HG02623 (cell line): ENCODE data around the gene JKAMP.

Experiments used
- ATAC-seq: cut with Tn5 transposase; IDR thresholded peaks from one replicate; pipeline ENCODE4 v1.9.1; 2021; ENCODE audit warnings: moderate library complexity; ENCODE audit not compliant: unreplicated experiment

JKAMP gene

GRCh38 chr14:59537476-59537875 is 53.2 kb downstream of the JKAMP start:
- no peak for ATAC-seq

DNA sequence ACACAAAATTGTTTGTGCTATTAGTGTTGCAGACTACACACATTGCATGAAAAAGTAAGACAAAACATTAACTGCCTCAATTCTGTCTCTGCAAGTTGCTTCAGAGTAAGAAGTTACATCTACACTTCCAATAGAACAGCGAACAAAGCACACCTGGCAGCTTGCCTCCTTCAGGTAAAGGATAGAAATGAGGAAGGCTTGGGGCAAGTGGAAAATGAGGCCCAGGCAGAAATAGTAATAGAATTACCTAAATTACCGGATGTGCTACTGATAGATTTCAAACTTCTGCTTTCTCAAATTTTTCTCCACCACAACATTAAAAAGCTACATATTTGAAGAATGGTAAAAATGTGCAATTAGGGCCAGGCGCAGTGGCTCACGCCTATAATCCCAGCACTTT is 54.6 kb downstream of the JKAMP start:
- no peak for ATAC-seq

DNA sequence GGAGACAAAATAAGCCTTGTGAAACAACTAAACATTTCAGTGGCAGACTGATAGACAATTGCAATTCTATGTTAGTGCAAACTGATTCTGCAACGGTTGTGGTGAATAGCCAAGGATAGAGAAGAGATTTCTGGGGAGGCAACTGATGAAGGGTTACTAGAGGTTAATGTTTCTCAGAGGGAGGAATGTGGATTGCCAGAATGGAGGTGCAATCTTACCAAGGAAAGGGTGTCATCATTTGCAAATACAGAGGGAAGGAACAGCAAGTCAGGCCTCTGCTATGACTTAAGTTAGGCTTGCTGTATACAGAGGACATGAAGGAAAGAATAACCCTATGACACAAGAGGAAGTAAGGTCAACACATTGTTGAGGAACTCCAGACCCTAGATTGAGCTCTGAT is 56.5 kb downstream of the JKAMP start:
- no peak for ATAC-seq

- no peak for ATAC-seq
These were observed 57.4 kb downstream of the JKAMP start for GRCh38 chr14:59541731-59542130.

DNA sequence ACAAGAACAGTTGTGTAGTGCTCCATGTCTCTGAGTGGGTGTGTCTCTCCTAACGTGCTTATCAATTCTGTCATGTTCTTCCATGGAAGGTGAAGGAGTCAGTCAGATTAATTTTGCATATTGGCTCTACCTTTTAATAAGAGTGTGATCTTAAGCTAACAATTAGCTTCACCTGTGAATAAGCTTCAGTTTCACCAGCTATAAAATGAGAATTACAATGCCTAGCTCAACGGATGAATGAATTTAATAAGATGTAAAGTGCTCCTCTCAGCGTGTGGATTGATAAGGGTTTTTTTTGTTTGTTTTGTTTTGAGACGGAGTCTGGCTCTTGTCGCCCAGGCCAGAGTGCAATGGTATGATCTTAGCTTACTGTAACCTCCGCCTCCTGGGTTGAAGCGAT is 59.6 kb downstream of the JKAMP start:
- no peak for ATAC-seq

- ATAC-seq: no peak
These were observed 63.0 kb downstream of the JKAMP start for GRCh38 chr14:59547310-59547709.
